OCI-LY3 (cell line): Measurements from ENCODE around the gene C14orf132.

ENCODE experiments used
- EZH2phosphoT487 ChIP-seq: fragments of 200-600 bp; shearing (Covaris generic); IDR thresholded peaks from 2 replicates; pipeline ENCODE4 v1.6.1; 2018; ENCODE audit warnings: antibody characterized with exemption, mixed run types, low read depth
- TF ChIP-seq, protein P1 (sequence below): fragments of 200-600, 300-600 bp; sonication (generic); IDR thresholded peaks from 2 replicates; pipeline ENCODE4 v1.5.1; 2014; ENCODE audit warnings: antibody characterized with exemption, low read length, low read depth

DNA sequence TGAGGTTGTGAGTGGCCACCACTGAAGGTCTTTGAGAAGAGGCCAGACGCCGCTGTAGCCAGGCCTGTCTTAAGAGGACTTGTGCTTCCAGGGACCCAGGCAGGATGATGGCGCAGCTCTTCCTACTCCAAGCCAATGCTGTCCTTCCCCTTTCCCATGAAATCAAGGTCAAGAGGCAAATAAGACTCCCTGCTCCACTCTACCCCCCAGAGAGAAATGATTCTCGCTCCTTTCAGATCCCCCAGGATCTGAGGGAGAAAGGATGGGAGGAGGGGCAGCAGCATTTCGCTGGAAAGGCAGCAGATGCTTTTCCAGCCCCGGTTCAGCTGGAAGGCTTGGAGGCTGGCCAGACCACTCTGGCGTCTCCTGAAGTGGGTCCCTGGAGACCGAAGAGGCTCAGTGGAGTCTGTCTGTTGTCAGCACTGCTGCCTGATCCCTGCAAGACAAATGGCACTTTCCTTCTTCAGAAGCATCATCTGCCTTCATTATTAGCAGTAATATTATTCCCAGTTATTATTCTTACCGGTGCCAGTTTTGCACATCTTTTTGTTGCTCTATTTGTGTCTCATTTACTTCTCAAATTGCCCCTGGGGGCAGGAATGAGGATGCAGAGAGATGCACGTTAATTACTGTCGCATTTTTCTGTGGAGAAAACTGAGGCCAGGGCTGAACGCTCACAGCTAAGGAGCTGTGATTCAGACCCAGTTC lies 51.4 kb downstream of the C14orf132 start:
- TF ChIP-seq, protein P1, sequence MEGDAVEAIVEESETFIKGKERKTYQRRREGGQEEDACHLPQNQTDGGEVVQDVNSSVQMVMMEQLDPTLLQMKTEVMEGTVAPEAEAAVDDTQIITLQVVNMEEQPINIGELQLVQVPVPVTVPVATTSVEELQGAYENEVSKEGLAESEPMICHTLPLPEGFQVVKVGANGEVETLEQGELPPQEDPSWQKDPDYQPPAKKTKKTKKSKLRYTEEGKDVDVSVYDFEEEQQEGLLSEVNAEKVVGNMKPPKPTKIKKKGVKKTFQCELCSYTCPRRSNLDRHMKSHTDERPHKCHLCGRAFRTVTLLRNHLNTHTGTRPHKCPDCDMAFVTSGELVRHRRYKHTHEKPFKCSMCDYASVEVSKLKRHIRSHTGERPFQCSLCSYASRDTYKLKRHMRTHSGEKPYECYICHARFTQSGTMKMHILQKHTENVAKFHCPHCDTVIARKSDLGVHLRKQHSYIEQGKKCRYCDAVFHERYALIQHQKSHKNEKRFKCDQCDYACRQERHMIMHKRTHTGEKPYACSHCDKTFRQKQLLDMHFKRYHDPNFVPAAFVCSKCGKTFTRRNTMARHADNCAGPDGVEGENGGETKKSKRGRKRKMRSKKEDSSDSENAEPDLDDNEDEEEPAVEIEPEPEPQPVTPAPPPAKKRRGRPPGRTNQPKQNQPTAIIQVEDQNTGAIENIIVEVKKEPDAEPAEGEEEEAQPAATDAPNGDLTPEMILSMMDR = no peak
- no peak for TF ChIP-seq EZH2phosphoT487
